HG03521 (cell line): Measurements from ENCODE around the gene BCOR.

Experiments
- ATAC-seq: cut with Tn5 transposase; IDR thresholded peaks from one replicate; pipeline ENCODE4 v1.9.1; 2021; ENCODE audit warnings: mild to moderate bottlenecking, moderate library complexity; ENCODE audit not compliant: unreplicated experiment

Gene BCOR

GRCh38 chrX:40086569-40087335 lies 11.0 kb downstream of the BCOR start:
- no peak for ATAC-seq

- no peak for ATAC-seq
Observed at GRCh38 chrX:40085714-40086113, 12.0 kb downstream of the BCOR start.

- ATAC-seq: no peak
Observed at GRCh38 chrX:40085102-40085551, 12.6 kb downstream of the BCOR start.

GRCh38 chrX:40084471-40085101 lies 13.2 kb downstream of the BCOR start:
- no peak for ATAC-seq

- ATAC-seq: no peak
Observed at GRCh38 chrX:40083979-40084359, 13.8 kb downstream of the BCOR start.

GRCh38 chrX:40083120-40083978 lies 14.4 kb downstream of the BCOR start:
- ATAC-seq: no peak

GRCh38 chrX:40082447-40083119 lies 15.2 kb downstream of the BCOR start:
- no peak for ATAC-seq

GRCh38 chrX:40081679-40082068 lies 16.1 kb downstream of the BCOR start:
- no peak for ATAC-seq

- no peak for ATAC-seq
Observed at GRCh38 chrX:40080894-40081678, 16.7 kb downstream of the BCOR start.

- ATAC-seq: no peak
Observed at GRCh38 chrX:40079572-40079971, 18.2 kb downstream of the BCOR start.

- no peak for ATAC-seq
Observed at GRCh38 chrX:40078489-40079227, 19.1 kb downstream of the BCOR start.

GRCh38 chrX:40077906-40078305 lies 19.9 kb downstream of the BCOR start:
- ATAC-seq: no peak

GRCh38 chrX:40076750-40077575 lies 20.8 kb downstream of the BCOR start:
- ATAC-seq: no peak

- ATAC-seq: no peak
Observed at GRCh38 chrX:40074959-40075332, 22.8 kb downstream of the BCOR start.

- no peak for ATAC-seq
Observed at GRCh38 chrX:40074080-40074958, 23.4 kb downstream of the BCOR start.

- no peak for ATAC-seq
Observed at GRCh38 chrX:40073439-40074054, 24.2 kb downstream of the BCOR start.

GRCh38 chrX:40072246-40072645 lies 25.5 kb downstream of the BCOR start:
- no peak for ATAC-seq
